ENCODE measurements around the gene DBNDD1. TPM values are rescaled to one million over a fixed set of nuclear protein-coding genes. Genes with fewer than 3 reads are reported as not detected.

The DBNDD1 gene
- total RNA-seq, 1 experiment from 2014 or later = 30.1 TPM

GRCh38 chr16:90035902-90036301 is 16.6 kb upstream of the DBNDD1 start:
- no peak for DNase-seq (ENCODE audit: low spot score)

GRCh38 chr16:90034504-90034903 is 15.2 kb upstream of the DBNDD1 start:
- DNase-seq (ENCODE audit: low spot score) = no peak

- no peak for DNase-seq (ENCODE audit: low spot score)
Measured at GRCh38 chr16:90033387-90033786, 14.1 kb upstream of the DBNDD1 start.

DNA sequence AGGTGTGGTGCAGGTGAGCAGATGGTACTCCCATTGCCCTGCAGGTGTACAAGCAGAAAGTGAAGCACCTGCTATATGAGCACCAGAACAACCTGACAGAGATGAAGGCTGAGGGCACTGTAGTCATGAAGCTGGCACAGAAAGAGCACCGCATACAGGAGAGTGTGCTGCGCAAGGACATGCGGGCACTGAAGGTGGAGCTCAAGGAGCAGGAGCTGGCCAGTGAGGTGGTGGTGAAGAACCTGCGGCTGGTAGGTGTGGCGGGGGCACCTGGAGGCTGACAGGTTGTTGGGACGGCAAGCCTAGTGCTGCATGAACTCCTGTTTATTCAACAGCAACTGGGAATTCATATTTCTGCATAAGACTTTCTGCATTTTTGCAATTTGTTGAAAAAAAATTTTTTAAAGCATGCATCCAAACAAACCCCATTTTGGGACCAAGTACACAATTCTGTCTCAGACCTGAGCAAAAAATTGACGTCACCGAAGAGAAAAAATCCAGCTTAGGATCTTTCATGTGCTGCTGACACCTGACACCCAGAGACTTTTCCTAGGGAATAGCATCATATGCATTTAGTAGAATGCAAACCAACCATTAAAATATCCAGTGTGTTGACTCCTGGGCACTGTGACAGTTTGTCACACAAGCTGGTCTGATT is 13.5 kb upstream of the DBNDD1 start:
- no peak for DNase-seq (ENCODE audit: low spot score)

- DNase-seq (ENCODE audit: low spot score) = no peak
Measured at GRCh38 chr16:90031931-90032673, 12.8 kb upstream of the DBNDD1 start.

DNA sequence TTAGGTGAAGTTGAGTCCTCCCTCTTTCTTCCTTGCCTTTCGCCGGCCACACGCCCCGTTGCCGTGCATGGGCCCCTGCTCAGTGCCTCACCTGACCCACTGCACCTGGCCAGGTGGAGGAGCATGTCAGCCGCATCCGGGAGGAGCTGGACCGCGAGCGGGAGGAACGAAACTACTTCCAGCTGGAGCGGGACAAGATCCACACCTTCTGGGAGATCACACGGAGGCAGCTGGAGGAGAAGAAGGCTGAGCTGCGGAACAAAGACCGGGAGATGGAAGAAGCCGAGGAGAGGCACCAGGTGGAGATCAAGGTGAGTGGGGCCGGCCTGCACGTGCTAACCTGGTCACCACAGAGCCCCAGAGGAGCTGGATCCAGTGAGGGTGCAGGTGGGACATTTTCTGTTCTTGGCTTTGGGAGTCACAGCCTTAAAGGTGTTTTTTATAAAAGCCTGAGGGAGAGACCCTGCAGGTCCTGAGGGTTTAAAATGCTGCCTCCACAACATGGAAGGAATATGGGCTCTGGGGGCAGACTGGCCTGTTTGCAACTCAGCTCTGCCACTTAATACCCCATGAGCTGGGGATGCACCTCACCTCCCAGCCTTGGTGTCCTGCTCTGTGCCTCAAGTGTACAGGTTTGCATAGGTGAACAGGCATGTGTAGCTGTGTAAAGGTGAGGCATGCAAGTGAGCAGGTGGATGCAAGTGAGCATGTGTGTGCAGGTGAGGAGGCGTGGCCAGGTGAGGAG is 12.1 kb upstream of the DBNDD1 start:
- DNase-seq (ENCODE audit: low spot score) = no peak

- DNase-seq (ENCODE audit: low spot score) = no peak
Measured at GRCh38 chr16:90028985-90029384, 9.7 kb upstream of the DBNDD1 start.

DNA sequence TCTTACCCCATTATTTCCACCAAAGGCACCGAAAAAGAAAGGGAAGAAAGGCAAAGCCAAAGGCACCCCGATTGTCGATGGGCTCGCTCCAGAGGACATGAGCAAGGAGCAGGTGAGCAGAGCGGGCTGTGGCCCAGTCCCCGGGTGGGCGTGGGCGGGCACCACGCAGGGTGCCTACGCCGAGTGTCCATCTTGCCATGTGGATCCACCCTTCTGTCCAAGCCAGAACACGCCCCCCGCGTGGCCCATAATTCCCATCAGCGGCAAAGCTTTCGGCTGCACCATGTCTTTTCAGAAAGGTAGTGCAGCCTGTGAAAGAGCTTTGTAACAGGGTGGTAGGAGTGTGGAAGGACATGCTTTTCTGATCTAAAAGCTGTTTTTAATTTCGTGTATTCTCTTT is 8.4 kb upstream of the DBNDD1 start:
- DNase-seq (ENCODE audit: low spot score) = no peak

GRCh38 chr16:90026135-90026534 is 6.9 kb upstream of the DBNDD1 start:
- DNase-seq (ENCODE audit: low spot score) = no peak

- DNase-seq (ENCODE audit: low spot score) = no peak
Measured at GRCh38 chr16:90023078-90023447, 3.8 kb upstream of the DBNDD1 start.

DNA sequence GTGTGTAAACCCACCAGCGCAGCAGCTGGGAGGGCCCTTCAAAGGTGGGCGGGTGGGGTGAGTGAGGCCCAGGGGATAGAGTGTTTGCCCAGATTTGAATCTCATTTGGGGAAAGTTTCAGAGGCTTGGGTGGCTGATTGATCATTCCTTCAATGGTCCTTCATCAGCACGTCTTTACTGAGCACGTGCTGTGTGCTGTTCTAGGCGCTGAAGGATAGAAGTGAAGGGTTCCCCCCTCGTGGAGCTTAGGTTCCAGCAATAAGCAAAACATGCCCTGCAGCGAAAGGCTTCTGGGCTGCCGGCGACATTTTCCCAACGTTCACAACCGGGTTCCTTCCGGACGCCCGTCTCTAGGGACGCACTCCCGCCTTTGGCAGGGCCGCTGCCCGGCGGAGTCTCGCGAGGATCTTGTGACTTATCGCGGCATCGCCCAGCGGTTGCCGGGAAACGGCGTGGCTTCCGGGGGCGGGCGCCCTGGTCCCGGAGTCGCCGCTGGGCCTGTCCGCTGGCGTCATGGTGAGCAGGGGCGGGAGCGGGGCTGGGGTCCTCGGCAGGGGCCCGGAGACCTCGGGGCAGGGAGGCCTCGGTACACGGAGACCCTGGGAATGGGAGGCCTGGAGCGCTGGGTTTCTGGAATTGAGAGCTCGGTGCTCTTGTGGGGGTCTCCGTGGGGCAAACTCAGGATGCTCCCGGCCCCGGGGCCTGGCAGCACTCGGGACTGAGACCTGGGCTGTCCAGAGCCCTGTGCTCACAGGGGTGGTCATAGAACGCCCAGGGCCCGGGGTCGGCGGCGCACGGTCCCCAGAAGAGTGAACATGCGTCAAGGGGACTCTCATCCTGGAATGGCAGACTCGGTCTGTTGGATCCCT is 3.2 kb upstream of the DBNDD1 start:
- DNase-seq (ENCODE audit: low spot score) = peak; percentile 78

- no peak for DNase-seq (ENCODE audit: low spot score)
Measured at GRCh38 chr16:90020838-90021382, 1.7 kb upstream of the DBNDD1 start.

GRCh38 chr16:90020260-90020837 is 1.1 kb upstream of the DBNDD1 start:
- no peak for DNase-seq (ENCODE audit: low spot score)

GRCh38 chr16:90019543-90020259 is 445 bp upstream of the DBNDD1 start:
- DNase-seq (ENCODE audit: low spot score) = peak; percentile 45

GRCh38 chr16:90018297-90018651 is 982 bp downstream of the DBNDD1 start:
- no peak for DNase-seq (ENCODE audit: low spot score)

DNA sequence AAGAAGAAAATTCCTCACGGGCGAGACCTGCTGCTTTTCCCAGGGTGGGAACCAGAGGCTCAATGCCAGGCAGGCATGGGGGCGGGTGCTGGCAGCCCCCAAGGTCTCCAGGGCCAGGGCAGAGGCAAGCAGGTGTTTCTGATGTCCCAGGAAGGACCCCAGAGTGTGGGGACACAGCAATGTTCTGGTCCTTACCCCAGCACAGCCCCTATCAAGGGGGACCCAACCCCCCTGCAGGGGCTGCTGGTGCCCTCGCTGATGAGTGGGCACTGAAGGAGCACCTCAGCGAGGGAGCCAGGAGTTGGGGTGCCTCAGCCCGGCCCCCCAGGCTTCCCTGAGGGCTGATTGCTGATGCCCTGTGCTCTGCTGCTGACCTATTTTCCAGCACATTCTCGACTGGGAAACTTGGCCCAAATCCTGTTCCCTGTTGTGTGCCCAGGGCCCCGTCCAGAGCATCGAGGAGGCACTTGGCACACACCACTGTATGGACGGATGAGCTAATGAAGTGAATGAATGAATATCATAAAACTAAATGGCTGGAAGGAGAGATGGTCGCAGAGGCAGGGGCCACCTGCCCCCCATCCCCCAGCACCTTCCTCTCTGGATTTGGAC is 2.8 kb downstream of the DBNDD1 start:
- no peak for DNase-seq (ENCODE audit: low spot score)

- no peak for DNase-seq (ENCODE audit: low spot score)
Measured at GRCh38 chr16:90015586-90016338, 3.5 kb downstream of the DBNDD1 start.

DNA sequence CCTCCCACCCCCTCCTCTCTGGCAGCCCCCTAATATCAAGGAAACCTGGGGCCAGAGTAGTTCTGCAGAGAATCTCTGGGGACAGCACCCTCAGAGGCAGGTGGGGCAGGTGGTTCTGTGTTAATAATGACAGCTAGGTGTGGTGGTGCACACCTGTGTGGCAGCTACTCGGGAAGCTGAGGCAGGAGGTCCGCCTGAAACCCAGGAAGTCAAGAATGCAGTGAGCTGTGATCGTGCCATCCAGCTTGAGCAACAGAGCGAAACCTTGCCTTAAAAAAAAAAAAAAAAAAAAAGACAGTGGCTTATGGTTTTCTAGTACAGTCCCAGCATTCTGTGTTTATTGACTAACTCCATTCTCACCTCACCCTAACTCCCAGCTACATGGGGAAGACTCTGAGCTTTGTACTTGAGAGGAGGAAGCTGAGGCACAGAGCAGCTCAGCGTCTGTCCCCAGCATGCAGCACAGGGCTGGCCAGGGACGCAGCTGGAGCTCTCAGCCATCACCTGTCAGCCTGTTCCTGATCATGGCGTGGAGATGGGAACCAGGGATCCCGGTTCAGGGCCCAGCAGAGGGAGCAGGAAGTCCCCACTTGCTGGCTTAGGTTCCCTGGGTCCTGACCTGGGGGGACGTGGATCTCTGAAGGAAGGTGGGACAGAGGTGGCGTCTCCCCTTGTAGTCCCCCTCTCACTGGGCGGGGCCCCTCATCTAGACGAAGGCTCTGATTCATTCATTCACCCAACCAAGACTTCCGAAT is 6.1 kb downstream of the DBNDD1 start:
- DNase-seq (ENCODE audit: low spot score) = no peak

Measured in A172 (cell line).